ENCODE results near the gene FABP6.

DNA sequence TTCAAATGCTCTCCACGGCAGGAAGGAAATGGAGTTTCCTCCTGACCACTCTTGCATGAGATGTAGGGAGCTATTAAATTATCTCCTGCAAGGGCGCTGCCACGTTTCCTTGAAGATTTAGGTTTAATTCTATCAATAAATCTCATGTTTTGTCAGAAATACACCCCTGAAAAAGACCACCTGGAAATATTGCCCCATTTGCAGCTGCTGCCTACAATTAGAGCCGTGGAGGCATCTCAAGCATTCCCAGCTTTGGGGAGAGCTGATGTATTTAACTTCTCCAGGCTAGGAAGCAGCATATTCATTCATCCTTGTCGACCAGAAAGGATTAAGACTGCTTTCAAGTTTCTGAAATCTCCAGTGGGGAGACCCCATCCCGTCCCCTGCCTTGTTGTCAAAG lies 42.5 kb downstream of the FABP6 start:
- TF ChIP-seq POLR2A (IDR thresholded peaks at IDR 0.05): no peak
- TF ChIP-seq CTCF (IDR thresholded peaks at IDR 0.05 in 8 of 11, conservative IDR thresholded peaks at IDR 0.05 in 3 of 11): no peak
- no peak for TF ChIP-seq POLR2AphosphoS5 (IDR thresholded peaks at IDR 0.05)
